GM11168 (cell line): Measurements from ENCODE around the gene MAGI2.

Experiments used
- in situ Hi-C: fragments of 300-500 bp; cut with MboI; formaldehyde crosslinking; loops from one replicate; pipeline ENCODE4 v1.12.0; 2022; ENCODE audit warnings: low sequenced_read_pairs; ENCODE audit not compliant: unreplicated experiment

Gene MAGI2

GRCh38 chr7:78864339-78864738 is 589.1 kb downstream of the MAGI2 start:
- in situ Hi-C loops: no loop called here

- in situ Hi-C loops: no loop called here
Observed at GRCh38 chr7:78863281-78863680, 590.2 kb downstream of the MAGI2 start.

DNA sequence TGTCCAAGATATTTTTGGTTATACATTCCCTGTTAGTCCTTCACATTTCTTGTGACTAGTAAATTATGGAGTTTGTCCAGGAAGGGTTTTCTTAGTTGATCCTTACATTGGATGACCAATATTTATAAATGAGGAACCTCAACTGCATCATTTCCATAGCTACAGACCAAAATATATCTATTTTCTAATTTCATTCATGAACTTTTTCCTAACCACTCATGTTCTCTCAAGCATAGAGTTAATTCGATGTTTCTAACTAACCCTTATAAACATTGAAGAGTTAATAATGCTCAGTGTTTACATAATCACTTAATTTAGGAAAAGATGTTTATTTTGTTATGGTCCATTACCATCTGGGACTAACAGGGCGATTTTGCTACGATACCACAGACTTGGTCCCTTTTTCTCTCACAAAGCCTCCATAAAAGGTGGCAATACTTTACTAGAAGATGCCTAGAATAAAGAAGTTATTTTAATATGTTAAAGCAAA is 591.0 kb downstream of the MAGI2 start:
- in situ Hi-C loops: no loop called here

DNA sequence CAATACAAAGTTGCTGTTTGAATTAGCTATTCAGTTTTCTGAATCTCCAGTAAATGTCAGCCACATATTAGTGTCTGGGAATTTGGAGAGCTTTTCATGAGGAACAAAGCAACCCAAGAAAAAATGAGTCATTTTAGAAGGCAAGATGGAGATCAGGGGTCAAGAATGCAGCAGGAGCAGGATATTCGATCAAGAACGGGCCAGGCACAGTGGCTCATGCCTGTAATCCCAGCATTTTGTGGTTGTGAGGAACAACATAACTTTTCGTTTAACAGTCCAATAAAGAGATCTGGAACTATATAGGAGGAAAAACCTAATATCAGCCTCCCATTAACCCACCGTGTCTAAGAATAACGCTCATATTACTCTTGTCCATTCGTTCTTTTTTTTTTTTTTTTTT is 600.5 kb downstream of the MAGI2 start:
- in situ Hi-C loops: no loop called here

GRCh38 chr7:78850093-78850740 is 603.2 kb downstream of the MAGI2 start:
- in situ Hi-C loops: no loop called here

- in situ Hi-C loops: no loop called here
Observed at GRCh38 chr7:78845155-78845554, 608.3 kb downstream of the MAGI2 start.

- in situ Hi-C loops: no loop called here
Observed at GRCh38 chr7:78842068-78842467, 611.4 kb downstream of the MAGI2 start.

GRCh38 chr7:78835897-78836296 is 617.6 kb downstream of the MAGI2 start:
- in situ Hi-C loops: no loop called here

DNA sequence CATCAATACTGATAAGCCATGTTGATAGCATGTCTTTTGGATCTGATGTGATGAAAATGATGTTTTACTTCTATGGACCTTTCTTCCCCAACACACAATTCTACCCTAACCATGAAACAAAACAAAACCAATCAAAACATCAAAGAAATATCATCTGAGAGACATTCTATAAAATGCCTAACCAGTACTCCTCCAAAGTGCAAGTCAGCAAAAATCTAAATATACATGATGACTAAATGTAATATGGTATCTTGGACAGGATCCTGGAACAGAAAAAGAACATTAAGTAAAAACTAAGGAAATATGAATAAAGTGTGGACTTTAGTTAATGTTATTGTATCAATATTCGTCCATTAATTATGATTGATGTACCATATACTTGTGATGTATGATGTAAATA is 625.1 kb downstream of the MAGI2 start:
- in situ Hi-C loops: no loop called here

DNA sequence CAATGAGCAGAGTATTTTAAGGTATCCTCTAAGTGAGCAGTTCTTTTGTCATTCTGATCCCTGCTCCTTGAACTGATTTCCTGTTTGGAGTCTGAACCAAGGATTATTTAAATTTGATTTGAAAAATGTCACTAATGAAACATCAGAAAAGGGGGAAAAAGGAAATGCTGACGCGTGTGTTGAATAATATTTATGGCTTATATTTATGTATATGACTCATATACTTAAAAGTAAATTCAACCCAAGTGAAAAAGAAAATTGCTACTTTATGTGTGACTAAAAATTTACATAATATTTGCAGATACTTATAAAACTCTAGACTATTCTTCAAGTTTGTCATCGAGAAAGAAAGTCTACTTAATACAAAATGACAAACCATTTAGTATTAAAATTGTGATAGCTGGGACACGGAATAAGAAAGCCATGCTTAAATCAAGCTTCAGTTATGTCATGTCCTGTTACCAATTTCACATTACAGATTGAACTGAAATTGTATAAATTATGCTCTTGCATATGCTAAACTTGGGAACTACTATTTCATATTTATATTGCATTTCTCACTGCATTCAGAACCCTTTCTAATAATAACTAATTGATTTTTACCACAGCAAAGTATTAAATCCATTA is 649.9 kb downstream of the MAGI2 start:
- in situ Hi-C loops: no loop called here

- in situ Hi-C loops: no loop called here
Observed at GRCh38 chr7:78794101-78794500, 659.4 kb downstream of the MAGI2 start.

GRCh38 chr7:78792624-78793023 is 660.8 kb downstream of the MAGI2 start:
- in situ Hi-C loops: no loop called here

GRCh38 chr7:78792006-78792405 is 661.5 kb downstream of the MAGI2 start:
- in situ Hi-C loops: no loop called here

GRCh38 chr7:78788464-78788863 is 665.0 kb downstream of the MAGI2 start:
- in situ Hi-C loops: no loop called here

DNA sequence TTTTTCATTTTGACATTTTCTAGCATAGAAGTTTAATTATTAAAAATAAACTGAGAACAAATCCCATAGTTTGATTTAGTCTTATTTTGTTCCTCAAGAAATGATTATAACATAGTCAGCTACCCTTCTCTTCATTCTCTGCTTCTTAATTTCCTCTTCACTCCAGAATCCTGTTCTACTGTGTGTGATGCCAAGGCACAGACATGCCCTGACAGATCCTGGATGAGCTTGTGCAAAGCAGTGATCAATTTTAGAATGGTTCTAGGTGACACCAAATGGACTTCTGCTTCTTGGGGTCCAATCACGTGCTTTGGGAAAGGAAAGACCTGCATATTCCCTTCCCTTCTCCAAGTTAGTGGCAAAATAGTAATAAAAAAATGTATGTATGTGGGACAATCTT is 665.6 kb downstream of the MAGI2 start:
- in situ Hi-C loops: no loop called here

- in situ Hi-C loops: no loop called here
Observed at GRCh38 chr7:78786055-78786454, 667.4 kb downstream of the MAGI2 start.

GRCh38 chr7:78783179-78783962 is 670.1 kb downstream of the MAGI2 start:
- in situ Hi-C loops: no loop called here

- in situ Hi-C loops: no loop called here
Observed at GRCh38 chr7:78780560-78780959, 672.9 kb downstream of the MAGI2 start.

DNA sequence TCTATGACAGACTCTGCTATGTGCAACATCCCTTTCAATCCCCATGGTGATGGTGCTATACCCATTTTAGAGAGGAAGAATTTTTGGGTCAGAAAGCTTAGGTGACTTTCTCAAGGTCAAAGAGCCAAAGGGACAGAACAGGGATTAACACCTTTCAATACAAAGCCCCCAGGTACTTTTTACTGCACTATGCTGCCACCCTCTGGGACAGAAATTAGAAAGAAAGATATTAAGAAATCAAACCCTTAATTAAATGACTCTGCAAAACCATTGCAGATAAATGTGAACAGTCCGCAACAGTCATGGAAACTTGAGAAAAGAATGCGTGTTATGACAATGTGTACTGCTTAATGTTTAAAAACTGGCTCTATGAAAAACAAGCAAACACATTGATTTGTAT is 673.7 kb downstream of the MAGI2 start:
- in situ Hi-C loops: no loop called here

DNA sequence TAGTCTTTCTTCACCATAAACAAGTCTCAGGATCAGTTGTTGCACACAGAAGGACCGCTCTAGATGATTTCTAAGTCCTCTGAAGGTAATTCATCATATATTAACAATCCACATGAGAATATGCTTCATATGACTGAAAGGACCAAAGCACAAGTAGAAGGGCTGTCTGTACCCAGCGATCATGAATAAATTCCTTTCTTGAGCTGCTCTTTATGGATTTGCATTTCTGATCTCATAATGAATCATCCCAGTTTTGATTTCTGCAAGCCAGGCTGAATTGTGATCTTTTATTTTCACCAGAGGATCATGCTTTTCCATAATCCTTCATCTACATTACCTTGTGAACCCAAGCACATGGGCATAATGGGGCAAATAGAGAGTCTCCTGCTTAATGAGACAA is 675.6 kb downstream of the MAGI2 start:
- in situ Hi-C loops: no loop called here
